Right lobe of liver (tissue), 6 donors: ENCODE measurements around the gene SOST. TPM values are rescaled to one million over a fixed set of nuclear protein-coding genes. Genes with fewer than 3 reads are reported as not detected.

Experiments
- ATAC-seq, 4 donors: fragments of 200-7000 bp; cut with Tn5 transposase; one replicate each; pipeline ENCODE4 v1.9.1; 2020; ENCODE audit warnings: mild to moderate bottlenecking in 4 of 4, moderate library complexity in 4 of 4
- DNase-seq, 3 donors: peaks; one replicate each; pipeline ENCODE4 v3.0.0-alpha.2; 2020
- H3K27ac ChIP-seq, 3 donors: fragments of 200-600 bp; one replicate each; pipeline ENCODE4 v1.8.0; 2022
- H3K27me3 ChIP-seq, 2 donors: fragments of 200-600 bp; one replicate each; pipeline ENCODE4 v1.8.0; 2022
- H3K36me3 ChIP-seq, 4 donors: fragments of 200-600 bp; sonication (generic) in 1 of 4; one replicate each; pipeline versions ENCODE4 v1.5.1 to v1.8.0; 2017 to 2022; ENCODE audit warnings: control low read depth in 1 of 4
- H3K4me1 ChIP-seq, 4 donors: fragments of 200-600 bp; sonication (generic) in 1 of 4; one replicate each; pipeline versions ENCODE4 v1.5.1 to v1.8.0; 2017 to 2022; ENCODE audit warnings: control low read depth in 1 of 4
- H3K4me3 ChIP-seq, 3 donors: fragments of 200-600 bp; one replicate each; pipeline ENCODE4 v1.8.0; 2022
- H3K9me3 ChIP-seq, 4 donors: fragments of 200-600 bp; sonication (generic) in 1 of 4; one replicate each; pipeline versions ENCODE4 v1.5.1 to v1.8.0; 2017 to 2022; ENCODE audit warnings: control low read depth in 1 of 4
- CTCF ChIP-seq, 4 donors: fragments of 200-600 bp in 3 of 4; fragments of 450-650 bp in 1 of 4; IDR thresholded peaks; one replicate each; pipeline versions ENCODE4 v1.5.1 to v1.8.0; 2016 to 2022; ENCODE audit warnings: antibody characterized with exemption in 4 of 4, mild to moderate bottlenecking in 2 of 4
- POLR2A ChIP-seq: fragments of 450-650 bp; IDR thresholded peaks from one replicate; pipeline ENCODE4 v1.6.1; 2017; ENCODE audit warnings: antibody characterized with exemption, mild to moderate bottlenecking
- WGBS: methylation state at CpG from one replicate; pipeline ENCODE4 v1.1.6; 2018; ENCODE audit warnings: low coverage, low lambda C conversion rate; ENCODE audit not compliant: insufficient coverage; ENCODE audit errors: missing lambda C conversion rate; 5-methylcytosine and 5-hydroxymethylcytosine counted together
- intact Hi-C, 2 donors: fragments of 100-400 bp; cut with DNase I; formaldehyde crosslinking; loops; one replicate each; pipeline versions ENCODE4 v1.11.2 to v1.14.1; 2022
- total RNA-seq, 6 experiments: library from RNA; depleted of rRNA in 2 of 6; stranded (reverse); fragments of >200 nt in 2 of 6; fragmentation: NEBNext Ultra II Directional in 3 of 6; extraction: Animal tissue kit (Norgen Biotek cat#: 25700) in 3 of 6; gene quantifications; one replicate each; pipeline versions ENCODE4 v1.1.0 to v1.2.4, GENCODE V29; 2016 to 2023
- donor health status: DM: no; HTN: yes; CAD: no.
- donor health status: DM: no; HTN: no; CAD: no.
- donor health status: DM: no; HTN: no; CAD: no.
- donor health status: DM: no; HTN: yes; CAD: no.
- donor health status: DM: no; HTN: yes; CAD: no.

Gene SOST
- total RNA-seq, 6 experiments from 2014 or later = not detected

GRCh38 chr17:43733956-43734355, 24.6 kb downstream of the SOST start:
- intact Hi-C loops = no loop called here
- H3K27ac ChIP-seq = no peak overlapping the region
- H3K4me1 ChIP-seq = no peaks in the 10 kb centered on the region
- DNase-seq (no peak), ATAC-seq (peak in 2 of 4 donors; percentile 49 to 67)
- no peak overlapping the region for H3K4me3 ChIP-seq
- TF ChIP-seq POLR2A (no peak), CTCF (IDR thresholded peaks at IDR 0.05) (no peak)
- WGBS = no CpG with 5 or more reads among the region's 1 CpG
- no peaks in the 10 kb centered on the region for H3K27me3 ChIP-seq
- H3K36me3 ChIP-seq = no peaks in the 10 kb centered on the region
- no peaks in the 10 kb centered on the region for H3K9me3 ChIP-seq

- Histone ChIP-seq H3K27me3 (no peaks in the 10 kb centered on the region), H3K36me3 (no peaks in the 10 kb centered on the region), H3K9me3 (no peaks in the 10 kb centered on the region), H3K27ac (no peak overlapping the region), H3K4me1 (no peaks in the 10 kb centered on the region), H3K4me3 (no peak overlapping the region)
- ATAC-seq (no peak), DNase-seq (no peak)
- intact Hi-C loops = no loop called here
- no peak for TF ChIP-seq POLR2A
- no peak for TF ChIP-seq CTCF (IDR thresholded peaks at IDR 0.05)
- 67% methylated on average over 1 of the region's 2 CpGs for WGBS
Measured at GRCh38 chr17:43732958-43733357, 25.6 kb downstream of the SOST start.

- Histone ChIP-seq H3K4me3 (no peak overlapping the region), H3K27ac (no peak overlapping the region), H3K27me3 (no peaks in the 10 kb centered on the region), H3K36me3 (no peaks in the 10 kb centered on the region), H3K9me3 (no peaks in the 10 kb centered on the region), H3K4me1 (no peaks in the 10 kb centered on the region)
- intact Hi-C loops = no loop called here
- ATAC-seq (no peak), DNase-seq (no peak)
- 84% methylated on average over 8 of the region's 8 CpGs for WGBS
- TF ChIP-seq POLR2A = no peak
- no peak for TF ChIP-seq CTCF (IDR thresholded peaks at IDR 0.05)
Measured at GRCh38 chr17:43728081-43728480, 30.5 kb downstream of the SOST start.

- Histone ChIP-seq H3K36me3 (no peaks in the 10 kb centered on the region), H3K9me3 (no peaks in the 10 kb centered on the region), H3K4me3 (no peak overlapping the region), H3K4me1 (peaks cover 0 to 4% (median 0%) of the 10 kb centered on the region in 4 donors), H3K27me3 (no peaks in the 10 kb centered on the region), H3K27ac (no peak overlapping the region)
- DNase-seq (peak in 1 of 3 donors; percentile 41), ATAC-seq (peak in 1 of 4 donors; percentile 46)
- TF ChIP-seq CTCF (IDR thresholded peaks at IDR 0.05) (no peak), POLR2A (no peak)
- WGBS = 68% methylated on average over 4 of the region's 6 CpGs
- intact Hi-C loops = no loop called here
Measured at GRCh38 chr17:43723697-43724359, 34.8 kb downstream of the SOST start.
